Heart left ventricle (tissue), 16 donors: ENCODE results near the gene PLN. TPM values are rescaled to one million over a fixed set of nuclear protein-coding genes. Genes with fewer than 3 reads are reported as not detected.

ENCODE experiments used
- ATAC-seq, 4 donors: fragments of 200-7000 bp; cut with Tn5 transposase; one replicate each; pipeline ENCODE4 v1.9.1; 2020 to 2022; ENCODE audit warnings: moderate library complexity in 4 of 4, mild to moderate bottlenecking in 3 of 4, moderate number of reproducible peaks in 1 of 4
- DNase-seq, 5 donors: peaks; one replicate each; pipeline ENCODE4 v3.0.0-alpha.2; 2020
- H3K27ac ChIP-seq, 12 donors: fragments of 200-600 bp; sonication (generic) in 4 of 12; one replicate each; pipeline versions ENCODE4 v1.5.0 to v1.8.0; 2016 to 2022; ENCODE audit warnings: mild to moderate bottlenecking in 2 of 12
- H3K27me3 ChIP-seq, 9 donors: fragments of 200-600 bp; sonication (generic) in 2 of 9; one replicate each; pipeline versions ENCODE4 v1.5.1 to v1.8.0; 2016 to 2022; ENCODE audit warnings: mild to moderate bottlenecking in 3 of 9
- H3K36me3 ChIP-seq, 9 donors: fragments of 200-600 bp; sonication (generic) in 2 of 9; one replicate each; pipeline versions ENCODE4 v1.5.0 to v1.8.0; 2018 to 2022; ENCODE audit warnings: mild to moderate bottlenecking in 2 of 9
- H3K4me1 ChIP-seq, 12 donors: fragments of 200-600 bp; sonication (generic) in 4 of 12; one replicate each; pipeline versions ENCODE4 v1.5.0 to v1.8.0; 2016 to 2022; ENCODE audit warnings: mild to moderate bottlenecking in 3 of 12
- H3K4me3 ChIP-seq, 12 donors: fragments of 200-600 bp; sonication (generic) in 4 of 12; one replicate each; pipeline versions ENCODE4 v1.5.0 to v1.8.0; 2017 to 2022; ENCODE audit warnings: mild to moderate bottlenecking in 9 of 12, moderate library complexity in 4 of 12
- H3K9me3 ChIP-seq, 12 donors: fragments of 200-600 bp; sonication (generic) in 4 of 12; one replicate each; pipeline versions ENCODE4 v1.5.0 to v1.8.0; 2016 to 2022; ENCODE audit warnings: mild to moderate bottlenecking in 1 of 12
- POLR2A ChIP-seq, 2 donors: fragments of 450-650 bp; IDR thresholded peaks; one replicate each; pipeline ENCODE4 v1.6.1; 2017; ENCODE audit warnings: antibody characterized with exemption in 2 of 2, mild to moderate bottlenecking in 2 of 2, moderate library complexity in 2 of 2
- WGBS, 4 donors: extraction: QIAGEN DNeasy Blood & Tissue Kit in 2 of 4; methylation state at CpG; one replicate each; pipeline versions ENCODE4 v1.1.5 to v1.1.7; 2013 to 2018; 5-methylcytosine and 5-hydroxymethylcytosine counted together
- intact Hi-C, 10 donors: fragments of 100-400 bp; cut with DNase I; formaldehyde crosslinking; loops; one replicate each; pipeline versions ENCODE4 v1.11.1 to v1.14.2; 2022
- polyA plus RNA-seq, 2 donors: library from polyadenylated mRNA; stranded (reverse); fragments of 200-250 nt; gene quantifications; one replicate each; pipeline ENCODE4 v1.2.3, GENCODE V29; 2013
- total RNA-seq, 9 donors: library from RNA; depleted of rRNA in 2 of 9; stranded (reverse); fragments of >200 nt in 2 of 9; fragmentation: NEBNext Ultra II Directional in 3 of 9; extraction: Animal tissue kit (Norgen Biotek cat#: 25700) in 3 of 9; gene quantifications; one replicate each; pipeline versions ENCODE4 v1.1.0 to v1.2.4, GENCODE V29; 2016 to 2023
- TF ChIP-seq, protein P1 (sequence below), 12 donors: fragments of 200-600 bp; sonication (generic) in 4 of 12; IDR thresholded peaks; one replicate each; pipeline versions ENCODE4 v1.5.0 to v1.8.0; 2018 to 2022; ENCODE audit warnings: antibody characterized with exemption in 12 of 12, mild to moderate bottlenecking in 5 of 12
- donor health status: ischemic (EF 13 %, LVEDD 7.1; RV severe dilation, severe dysfunction).
- donor health status: healthy with polysubstance abuse.
- donor health status: DM: no; HTN: yes; CAD: no.
- donor health status: DM: no; HTN: no; CAD: no.
- donor health status: ischemic (EF 25% LVEDD 6.9; RV normal size, moderate dysfunction).
- donor health status: ischemic (EF 25% LVEDD 5.7; RV mildly dilated, moderate dysfunction).
- donor health status: healthy.
- donor health status: DM: yes; HTN: yes; CAD: no.
- donor health status: ischemic (EF 35%, LVEDD 5.7; RV mildly dilated, moderate dysfunction).
- donor health status: nonischemic (EF 11% LVEDD 7.7; RV severe dilation, severe dysfunction).
- donor health status: DM: yes; HTN: yes; CAD: no.
- donor health status: PGD.
- donor health status: ischemic (EF 29% LVEDD 5.4; RV normal size, mild dysfunction).
- donor health status: nonischemic (EF 23%, LVEDD 6.1; RV moderate dilation, normal function).

PLN gene
- total and polyA plus RNA-seq, 11 donors: 974 to 3,015 (median 1,768) TPM

DNA sequence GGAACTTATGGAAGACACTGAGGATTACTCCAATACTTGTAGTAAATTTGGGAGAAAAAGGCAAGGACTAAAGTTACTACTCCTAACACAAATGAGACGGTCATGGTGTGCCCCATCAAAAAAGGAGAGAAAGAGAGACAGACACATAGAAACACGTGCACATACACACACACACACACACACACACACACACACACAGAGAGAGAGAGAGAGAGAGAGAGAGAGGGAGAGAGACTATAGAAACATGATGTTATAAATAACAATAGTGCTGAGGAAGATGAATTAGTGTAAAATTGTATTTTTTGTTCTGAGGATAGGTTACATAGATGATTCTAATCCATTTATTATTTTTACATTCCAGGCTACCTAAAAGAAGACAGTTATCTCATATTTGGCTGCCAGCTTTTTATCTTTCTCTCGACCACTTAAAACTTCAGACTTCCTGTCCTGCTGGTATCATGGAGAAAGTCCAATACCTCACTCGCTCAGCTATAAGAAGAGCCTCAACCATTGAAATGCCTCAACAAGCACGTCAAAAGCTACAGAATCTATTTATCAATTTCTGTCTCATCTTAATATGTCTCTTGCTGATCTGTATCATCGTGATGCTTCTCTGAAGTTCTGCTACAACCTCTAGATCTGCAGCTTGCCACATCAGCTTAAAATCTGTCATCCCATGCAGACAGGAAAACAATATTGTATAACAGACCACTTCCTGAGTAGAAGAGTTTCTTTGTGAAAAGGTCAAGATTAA, 10.5 kb downstream of the PLN start:
- Histone ChIP-seq H3K27ac (peak overlapping the region in 7 of 12 donors; percentile 23 to 86 (median 61)), H3K27me3 (no peaks in the 10 kb centered on the region), H3K9me3 (no peaks in the 10 kb centered on the region), H3K4me1 (peaks cover 0 to 21% (median 9%) of the 10 kb centered on the region in 12 donors), H3K4me3 (peak overlapping the region in 8 of 12 donors; percentile 15 to 64 (median 56)), H3K36me3 (peaks cover 0 to 65% (median 16%) of the 10 kb centered on the region in 9 donors)
- peak in 1 of 4 donors; percentile 16 for ATAC-seq
- 20 to 27% (median 24%) methylated on average over 6 of the region's 6 CpGs for WGBS, 4 donors
- intact Hi-C loops: loop anchor here in 1 of 10 donors (10.0 kb wide), 1 partner anchor 274 kb away; no protein-coding TSS in a partner anchor
- no peak for DNase-seq
- TF ChIP-seq, protein P1, sequence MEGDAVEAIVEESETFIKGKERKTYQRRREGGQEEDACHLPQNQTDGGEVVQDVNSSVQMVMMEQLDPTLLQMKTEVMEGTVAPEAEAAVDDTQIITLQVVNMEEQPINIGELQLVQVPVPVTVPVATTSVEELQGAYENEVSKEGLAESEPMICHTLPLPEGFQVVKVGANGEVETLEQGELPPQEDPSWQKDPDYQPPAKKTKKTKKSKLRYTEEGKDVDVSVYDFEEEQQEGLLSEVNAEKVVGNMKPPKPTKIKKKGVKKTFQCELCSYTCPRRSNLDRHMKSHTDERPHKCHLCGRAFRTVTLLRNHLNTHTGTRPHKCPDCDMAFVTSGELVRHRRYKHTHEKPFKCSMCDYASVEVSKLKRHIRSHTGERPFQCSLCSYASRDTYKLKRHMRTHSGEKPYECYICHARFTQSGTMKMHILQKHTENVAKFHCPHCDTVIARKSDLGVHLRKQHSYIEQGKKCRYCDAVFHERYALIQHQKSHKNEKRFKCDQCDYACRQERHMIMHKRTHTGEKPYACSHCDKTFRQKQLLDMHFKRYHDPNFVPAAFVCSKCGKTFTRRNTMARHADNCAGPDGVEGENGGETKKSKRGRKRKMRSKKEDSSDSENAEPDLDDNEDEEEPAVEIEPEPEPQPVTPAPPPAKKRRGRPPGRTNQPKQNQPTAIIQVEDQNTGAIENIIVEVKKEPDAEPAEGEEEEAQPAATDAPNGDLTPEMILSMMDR (IDR thresholded peaks at IDR 0.05): no peak
- no peak for TF ChIP-seq POLR2A (IDR thresholded peaks at IDR 0.05)

DNA sequence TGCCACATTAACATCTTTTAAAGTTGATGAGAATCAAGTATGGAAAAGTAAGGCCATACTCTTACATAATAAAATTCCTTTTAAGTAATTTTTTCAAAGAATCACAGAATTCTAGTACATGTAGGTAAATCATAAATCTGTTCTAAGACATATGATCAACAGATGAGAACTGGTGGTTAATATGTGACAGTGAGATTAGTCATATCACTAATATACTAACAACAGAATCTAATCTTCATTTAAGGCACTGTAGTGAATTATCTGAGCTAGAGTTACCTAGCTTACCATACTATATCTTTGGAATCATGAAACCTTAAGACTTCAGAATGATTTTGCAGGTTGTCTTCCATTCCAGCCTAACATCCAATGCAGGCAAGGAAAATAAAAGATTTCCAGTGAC, 11.6 kb downstream of the PLN start:
- peaks cover 0 to 55% (median 16%) of the 10 kb centered on the region in 9 donors for H3K36me3 ChIP-seq
- TF ChIP-seq POLR2A (IDR thresholded peaks at IDR 0.05): no peak
- TF ChIP-seq, protein P1 (IDR thresholded peaks at IDR 0.05): no peak
- H3K9me3 ChIP-seq: no peaks in the 10 kb centered on the region
- H3K27me3 ChIP-seq: no peaks in the 10 kb centered on the region
- peaks cover 0 to 21% (median 10%) of the 10 kb centered on the region in 12 donors for H3K4me1 ChIP-seq
- ATAC-seq: no peak
- intact Hi-C loops: loop anchor here in 4 of 10 donors (5.0 to 10.0 kb wide), 4 partner anchors 55 to 275 kb away; no protein-coding TSS in a partner anchor
- H3K4me3 ChIP-seq: peak overlapping the region in 6 of 12 donors; percentile 0 to 61 (median 32)
- no peak for DNase-seq
- peak overlapping the region in 5 of 12 donors; percentile 3 to 61 (median 14) for H3K27ac ChIP-seq

DNA sequence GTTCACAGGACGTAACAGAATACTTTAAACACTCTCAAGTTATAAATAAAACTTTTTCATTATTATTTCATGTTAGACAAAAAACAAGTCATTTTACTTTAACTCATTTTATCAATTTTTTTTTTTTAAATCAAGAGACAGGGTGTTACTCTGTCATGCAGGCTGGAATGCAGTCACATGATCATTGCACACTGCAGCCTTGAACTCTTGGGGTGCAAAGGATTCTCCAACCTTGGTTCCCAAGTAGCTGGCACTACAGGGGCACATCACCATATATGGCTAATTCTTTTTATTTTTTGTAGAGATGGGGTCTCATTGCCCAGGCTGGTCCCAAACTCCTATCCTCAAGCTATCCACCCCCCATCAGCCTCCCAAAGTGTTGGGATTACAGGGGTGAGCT, 14.2 kb downstream of the PLN start:
- H3K36me3 ChIP-seq: peaks cover 0 to 44% (median 13%) of the 10 kb centered on the region in 9 donors
- H3K27ac ChIP-seq: peak overlapping the region in 1 of 12 donors; percentile 38
- H3K9me3 ChIP-seq: no peaks in the 10 kb centered on the region
- no peak for DNase-seq
- TF ChIP-seq, protein P1 (IDR thresholded peaks at IDR 0.05): no peak
- peak in 1 of 2 donors; percentile 18 for TF ChIP-seq POLR2A (IDR thresholded peaks at IDR 0.05)
- peak in 3 of 4 donors; percentile 40 to 45 (median 42) for ATAC-seq
- H3K4me1 ChIP-seq: peaks cover 0 to 21% (median 10%) of the 10 kb centered on the region in 12 donors
- peak overlapping the region in 1 of 12 donors; percentile 22 for H3K4me3 ChIP-seq
- intact Hi-C loops: loop anchor here in 3 of 10 donors (5.0 to 10.0 kb wide), 3 partner anchors 53 to 275 kb away; no protein-coding TSS in a partner anchor
- 53 to 63% (median 56%) methylated on average over 1 of the region's 1 CpG for WGBS, 4 donors
- H3K27me3 ChIP-seq: no peaks in the 10 kb centered on the region

DNA sequence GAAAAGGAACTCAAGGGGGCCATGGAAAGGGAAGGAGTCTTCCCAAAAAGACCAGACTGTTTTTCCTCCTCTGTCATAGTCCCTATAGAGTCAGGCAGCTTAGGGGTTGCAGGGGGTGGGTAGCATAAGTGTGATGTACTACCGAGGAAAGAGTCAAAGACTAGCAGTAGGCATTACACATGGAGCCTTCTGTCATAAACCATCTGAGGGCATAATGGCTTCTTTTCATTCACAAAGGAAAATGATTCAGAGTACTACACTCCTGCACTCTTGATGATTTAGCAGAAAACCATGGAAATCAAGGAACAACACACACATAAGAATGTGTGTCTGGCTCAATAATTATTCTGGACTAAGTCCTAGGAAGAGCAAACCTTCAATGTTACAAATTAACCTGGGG, 14.9 kb downstream of the PLN start:
- Histone ChIP-seq H3K4me1 (peaks cover 0 to 22% (median 11%) of the 10 kb centered on the region in 12 donors), H3K27me3 (no peaks in the 10 kb centered on the region), H3K36me3 (peaks cover 0 to 40% (median 10%) of the 10 kb centered on the region in 9 donors), H3K9me3 (no peaks in the 10 kb centered on the region), H3K27ac (peak overlapping the region in 1 of 12 donors; percentile 38), H3K4me3 (no peak overlapping the region)
- WGBS, 4 donors: 52 to 79% (median 67%) methylated on average over 1 of the region's 1 CpG
- ATAC-seq (peak; percentile 18 to 69 (median 44)), DNase-seq (no peak)
- intact Hi-C loops: loop anchor here in 3 of 10 donors (5.0 to 10.0 kb wide), 3 partner anchors 52 to 276 kb away; no protein-coding TSS in a partner anchor
- TF ChIP-seq POLR2A (IDR thresholded peaks at IDR 0.05): no peak
- TF ChIP-seq, protein P1 (IDR thresholded peaks at IDR 0.05): no peak
